Vagina (tissue), 2 donors: ENCODE data around the gene ZFPL1.

ENCODE experiments used
- POLR2A ChIP-seq, 2 donors: fragments of 450-650 bp; IDR thresholded peaks; one replicate each; pipeline ENCODE4 v1.6.1; 2017; ENCODE audit warnings: antibody characterized with exemption in 2 of 2, mild to moderate bottlenecking in 2 of 2, moderate library complexity in 2 of 2
- TF ChIP-seq, protein P1 (sequence below), 3 experiments: fragments of 450-650 bp in 2 of 3; fragments of 200-600 bp in 1 of 3; sonication (generic) in 1 of 3; IDR thresholded peaks; one replicate each; pipeline ENCODE4 v1.5.1; 2017 to 2019; ENCODE audit warnings: antibody characterized with exemption in 3 of 3, mild to moderate bottlenecking in 2 of 3, moderate library complexity in 2 of 3

DNA sequence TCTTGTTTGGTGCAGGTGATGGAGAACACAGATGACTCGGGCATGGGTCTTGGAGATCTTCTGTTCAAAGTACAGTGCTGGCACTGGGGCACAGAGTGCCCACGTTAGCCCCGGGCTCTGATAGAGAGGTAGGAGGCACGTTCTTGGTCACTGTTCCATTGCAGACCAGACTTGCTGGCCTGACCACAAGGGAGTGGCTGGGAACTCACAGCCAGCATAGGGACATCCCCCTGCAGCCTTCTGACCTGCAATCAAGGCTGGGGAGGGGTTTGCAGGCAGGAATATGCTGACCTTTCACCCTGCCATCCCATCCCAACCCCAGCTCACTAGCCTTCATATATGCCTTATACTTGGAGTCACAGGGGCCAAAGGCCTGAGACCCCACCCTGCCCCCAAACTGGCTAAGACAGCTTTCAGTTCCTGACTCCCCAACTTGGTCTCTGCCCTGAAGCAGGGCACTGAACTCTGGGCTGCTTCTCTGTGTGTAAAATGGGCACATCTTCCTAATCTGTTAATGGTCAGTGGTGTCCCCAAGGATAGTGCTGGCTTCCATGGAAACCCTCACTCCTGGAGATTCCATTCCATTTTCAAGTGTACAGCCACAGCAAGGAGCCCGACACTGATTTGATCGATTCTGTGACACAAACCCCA, 42.7 kb downstream of the ZFPL1 start:
- TF ChIP-seq, protein P1, sequence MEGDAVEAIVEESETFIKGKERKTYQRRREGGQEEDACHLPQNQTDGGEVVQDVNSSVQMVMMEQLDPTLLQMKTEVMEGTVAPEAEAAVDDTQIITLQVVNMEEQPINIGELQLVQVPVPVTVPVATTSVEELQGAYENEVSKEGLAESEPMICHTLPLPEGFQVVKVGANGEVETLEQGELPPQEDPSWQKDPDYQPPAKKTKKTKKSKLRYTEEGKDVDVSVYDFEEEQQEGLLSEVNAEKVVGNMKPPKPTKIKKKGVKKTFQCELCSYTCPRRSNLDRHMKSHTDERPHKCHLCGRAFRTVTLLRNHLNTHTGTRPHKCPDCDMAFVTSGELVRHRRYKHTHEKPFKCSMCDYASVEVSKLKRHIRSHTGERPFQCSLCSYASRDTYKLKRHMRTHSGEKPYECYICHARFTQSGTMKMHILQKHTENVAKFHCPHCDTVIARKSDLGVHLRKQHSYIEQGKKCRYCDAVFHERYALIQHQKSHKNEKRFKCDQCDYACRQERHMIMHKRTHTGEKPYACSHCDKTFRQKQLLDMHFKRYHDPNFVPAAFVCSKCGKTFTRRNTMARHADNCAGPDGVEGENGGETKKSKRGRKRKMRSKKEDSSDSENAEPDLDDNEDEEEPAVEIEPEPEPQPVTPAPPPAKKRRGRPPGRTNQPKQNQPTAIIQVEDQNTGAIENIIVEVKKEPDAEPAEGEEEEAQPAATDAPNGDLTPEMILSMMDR (IDR thresholded peaks at IDR 0.05), result no peak
- TF ChIP-seq POLR2A (IDR thresholded peaks at IDR 0.05), result no peak
